Measurements from ENCODE around the gene CENPX. TPM values are rescaled to one million over a fixed set of nuclear protein-coding genes. Genes with fewer than 3 reads are reported as not detected.

Gene CENPX
- total RNA-seq, 1 experiment from 2014 or later, result 344 TPM

DNA sequence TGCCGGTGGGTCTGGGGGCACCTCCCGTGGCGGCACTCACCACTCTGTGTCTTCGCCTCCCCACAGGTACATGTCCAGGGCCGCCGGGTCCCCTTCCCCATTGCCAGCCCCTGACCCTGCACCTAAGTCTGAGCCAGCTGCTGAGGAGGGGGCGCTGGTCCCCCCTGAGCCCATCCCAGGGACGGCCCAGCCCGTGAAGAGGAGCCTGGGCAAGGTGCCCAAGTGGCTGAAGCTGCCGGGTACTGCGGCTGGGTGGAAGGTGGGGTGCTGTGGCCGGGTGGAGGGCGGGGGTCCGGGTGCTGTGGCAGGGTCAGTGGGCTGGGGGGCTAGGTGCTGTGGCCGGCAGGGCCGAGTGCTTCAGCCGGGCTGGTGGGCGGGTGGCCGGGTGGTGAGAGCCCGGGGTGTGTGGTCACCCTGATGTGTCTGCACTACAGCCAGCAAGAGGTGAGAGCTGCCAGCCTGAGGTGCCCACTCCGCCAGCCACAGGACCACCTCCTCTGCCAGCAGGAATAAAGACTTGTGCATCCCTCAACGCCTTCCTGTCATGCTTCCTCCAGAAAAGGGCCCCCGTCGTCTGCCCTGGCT lies 5.7 kb downstream of the CENPX start:
- Histone ChIP-seq H3K9me3 (ENCODE audit: low read length) (no peaks in the 10 kb centered on the region), H3K79me2 (ENCODE audit: low read length) (peaks cover 21% of the 10 kb centered on the region), H3K4me3 (ENCODE audit: low read length) (no peak overlapping the region), H4K20me1 (ENCODE audit: low read length) (peaks cover 7% of the 10 kb centered on the region; the same call in 1 of the 2 replicates), H3K4me2 (ENCODE audit: low read length) (no peak overlapping the region), H3K27me3 (ENCODE audit: low read length) (no peaks in the 10 kb centered on the region), H2AFZ (ENCODE audit: low read length) (no peak overlapping the region), H3K36me3 (ENCODE audit: low read depth, low read length) (no peaks in the 10 kb centered on the region; the same call in 1 of the 2 replicates), H3F3A (ENCODE audit: low read length, unreplicated experiment) (no peaks in the 10 kb centered on the region), H3K27ac (ENCODE audit: low read length) (no peak overlapping the region), H3K9ac (ENCODE audit: low read length) (no peak overlapping the region), H3K4me1 (ENCODE audit: insufficient read depth, low read length) (0 out of 2 replicates have a peak, but pooled peaks cover 12% of the 10 kb centered on the region), H3K9me2 (replicated peaks; ENCODE audit: low read length) (no peaks in the 10 kb centered on the region)
- no TSS peak for BruUV-seq (replicated peaks)
- DNase-seq (no peak), ATAC-seq (no peak)
- POLR2A ChIA-PET (ENCODE audit: unreplicated experiment), result no interaction called here
- TF ChIP-seq EZH2 (IDR thresholded peaks at IDR 0.05; ENCODE audit: low read length, unreplicated experiment) (no peak), EZH2phosphoT487 (IDR thresholded peaks at IDR 0.05; ENCODE audit: borderline replicate concordance, low read length) (no peak)
- TF ChIP-seq, protein P1, sequence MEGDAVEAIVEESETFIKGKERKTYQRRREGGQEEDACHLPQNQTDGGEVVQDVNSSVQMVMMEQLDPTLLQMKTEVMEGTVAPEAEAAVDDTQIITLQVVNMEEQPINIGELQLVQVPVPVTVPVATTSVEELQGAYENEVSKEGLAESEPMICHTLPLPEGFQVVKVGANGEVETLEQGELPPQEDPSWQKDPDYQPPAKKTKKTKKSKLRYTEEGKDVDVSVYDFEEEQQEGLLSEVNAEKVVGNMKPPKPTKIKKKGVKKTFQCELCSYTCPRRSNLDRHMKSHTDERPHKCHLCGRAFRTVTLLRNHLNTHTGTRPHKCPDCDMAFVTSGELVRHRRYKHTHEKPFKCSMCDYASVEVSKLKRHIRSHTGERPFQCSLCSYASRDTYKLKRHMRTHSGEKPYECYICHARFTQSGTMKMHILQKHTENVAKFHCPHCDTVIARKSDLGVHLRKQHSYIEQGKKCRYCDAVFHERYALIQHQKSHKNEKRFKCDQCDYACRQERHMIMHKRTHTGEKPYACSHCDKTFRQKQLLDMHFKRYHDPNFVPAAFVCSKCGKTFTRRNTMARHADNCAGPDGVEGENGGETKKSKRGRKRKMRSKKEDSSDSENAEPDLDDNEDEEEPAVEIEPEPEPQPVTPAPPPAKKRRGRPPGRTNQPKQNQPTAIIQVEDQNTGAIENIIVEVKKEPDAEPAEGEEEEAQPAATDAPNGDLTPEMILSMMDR (conservative IDR thresholded peaks at IDR 0.05; ENCODE audit: low read depth, low read length), result no peak
- CTCF ChIA-PET, result interaction anchor here (0.6 kb wide), 1 partner anchor 49 kb away, joined by 13 read pairs; no protein-coding TSS in a partner anchor
- intact Hi-C loops (cut with micrococcal nuclease), result no loop called here

DNA sequence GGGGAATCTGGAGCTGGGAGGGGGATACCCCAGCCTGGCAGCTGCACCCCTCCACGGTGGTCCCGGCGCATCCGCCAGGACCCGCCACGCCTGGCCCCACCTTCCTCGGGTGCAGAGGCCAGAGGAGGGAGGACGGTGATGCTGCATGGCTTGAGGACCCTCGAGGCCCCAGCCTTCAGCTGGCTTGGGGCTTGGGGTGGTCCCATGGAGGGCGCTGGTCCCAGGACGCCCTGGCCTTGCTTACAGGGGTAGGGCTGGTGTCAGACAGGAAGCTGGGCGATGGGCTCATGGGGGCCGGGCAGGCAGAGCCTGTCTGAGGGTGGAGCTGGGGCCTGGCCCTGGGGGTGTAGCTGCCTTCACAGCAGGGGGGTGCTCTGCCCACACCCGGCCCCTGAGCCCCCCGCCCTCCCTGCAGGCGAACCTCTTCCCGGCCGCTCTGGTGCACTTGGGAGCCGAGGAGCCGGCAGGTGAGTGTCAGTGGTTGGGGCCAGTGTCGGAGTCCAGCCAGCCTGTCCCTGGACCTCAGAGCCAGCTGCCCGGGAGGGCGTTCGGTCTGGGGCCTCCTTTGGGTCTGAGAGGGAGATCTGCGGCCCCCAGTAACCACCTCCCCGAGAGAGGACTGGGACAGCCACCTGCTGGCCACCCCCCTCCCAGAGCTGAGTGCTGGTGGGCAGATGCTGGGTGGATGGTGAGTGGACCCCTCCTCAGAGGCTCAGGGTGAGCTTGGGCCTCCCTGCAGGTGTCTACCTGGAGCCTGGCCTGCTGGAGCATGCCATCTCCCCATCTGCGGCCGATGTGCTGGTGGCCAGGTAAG lies 6.4 kb downstream of the CENPX start:
- ChIA-PET CTCF (no interaction called here), POLR2A (ENCODE audit: unreplicated experiment) (no interaction called here)
- H3K4me1 ChIP-seq (ENCODE audit: insufficient read depth, low read length), result 0 out of 2 replicates have a peak, but pooled peaks cover 7% of the 10 kb centered on the region
- intact Hi-C loops (cut with micrococcal nuclease), result no loop called here
- H3F3A ChIP-seq (ENCODE audit: low read length, unreplicated experiment), result no peaks in the 10 kb centered on the region
- TF ChIP-seq, protein P1 (conservative IDR thresholded peaks at IDR 0.05; ENCODE audit: low read depth, low read length), result no peak
- TF ChIP-seq EZH2 (IDR thresholded peaks at IDR 0.05; ENCODE audit: low read length, unreplicated experiment) (no peak), EZH2phosphoT487 (IDR thresholded peaks at IDR 0.05; ENCODE audit: borderline replicate concordance, low read length) (no peak)
- H3K4me3 ChIP-seq (ENCODE audit: low read length), result no peak overlapping the region
- no peaks in the 10 kb centered on the region for H3K9me2 ChIP-seq (replicated peaks; ENCODE audit: low read length)
- no peak overlapping the region for H3K4me2 ChIP-seq (ENCODE audit: low read length)
- ATAC-seq (no peak), DNase-seq (no peak)
- no peaks in the 10 kb centered on the region for H3K9me3 ChIP-seq (ENCODE audit: low read length)
- no peaks in the 10 kb centered on the region for H3K27me3 ChIP-seq (ENCODE audit: low read length)
- peaks cover 7% of the 10 kb centered on the region; the same call in 1 of the 2 replicates for H4K20me1 ChIP-seq (ENCODE audit: low read length)
- H3K27ac ChIP-seq (ENCODE audit: low read length), result no peak overlapping the region
- peaks cover 14% of the 10 kb centered on the region for H3K79me2 ChIP-seq (ENCODE audit: low read length)
- H3K9ac ChIP-seq (ENCODE audit: low read length), result no peak overlapping the region
- no peak overlapping the region for H2AFZ ChIP-seq (ENCODE audit: low read length)
- no TSS peak for BruUV-seq (replicated peaks)
- no peaks in the 10 kb centered on the region; the same call in 1 of the 2 replicates for H3K36me3 ChIP-seq (ENCODE audit: low read depth, low read length)
